Measurements from ENCODE around the gene PDCD1LG2. TPM values are rescaled to one million over a fixed set of nuclear protein-coding genes. Genes with fewer than 3 reads are reported as not detected.

The PDCD1LG2 gene
- total RNA-seq, 1 experiment from 2014 or later: not detected

GRCh38 chr9:5569891-5570290 lies 59.6 kb downstream of the PDCD1LG2 start:
- no peak overlapping the region for H3K23ac ChIP-seq (ENCODE audit: insufficient read length, low read depth, low read length)
- H3K4me1 Mint-ChIP-seq: peaks cover 4 to 7% of the 10 kb centered on the region in 2 experiments; a peak in 3 of 4 replicates

More at GRCh38 chr9:5569891-5570290, 59.6 kb downstream of the PDCD1LG2 start:
- no CpG with 5 or more reads among the region's 1 CpG for WGBS (ENCODE audit: extremely low coverage, insufficient read length, low lambda C conversion rate)
- H3K14ac ChIP-seq (ENCODE audit: insufficient read depth, low read length): no peak overlapping the region
- no peak overlapping the region for H3K18ac ChIP-seq (ENCODE audit: insufficient read length, low read depth, low read length)
- H2AFZ ChIP-seq (ENCODE audit: low read length): no peak overlapping the region
- no peaks in the 10 kb centered on the region for H3K9me3 ChIP-seq (ENCODE audit: control insufficient read depth, low read depth, low read length)
- Mint-ChIP-seq H3K9me3 (0 out of 5 replicates have a peak, but pooled peaks cover 0 to 2% of the 10 kb centered on the region in 2 experiments), H3K36me3 (ENCODE audit: insufficient read depth in 1 of 3, low read depth in 3 of 3) (no peaks in the 10 kb centered on the region), H3K27me3 (ENCODE audit: low read depth) (peaks cover 2% of the 10 kb centered on the region), H3K27ac (no peak overlapping the region; a peak in 2 of 7 replicates), H3K4me3 (no peak overlapping the region)
- no peak overlapping the region for H4K5ac ChIP-seq (ENCODE audit: insufficient read length, low read depth, low read length)
- no peak for TF ChIP-seq CTCF (conservative IDR thresholded peaks at IDR 0.05)
- no peaks in the 10 kb centered on the region for H3K23me2 ChIP-seq (ENCODE audit: insufficient read length, low read depth, low read length, poor library complexity, severe bottlenecking)
- H4K20me1 ChIP-seq (ENCODE audit: control insufficient read depth, insufficient read depth, insufficient read length): no peaks in the 10 kb centered on the region
- no peak overlapping the region for H2BK120ac ChIP-seq (ENCODE audit: low read depth, low read length, poor library complexity, severe bottlenecking)
- no peaks in the 10 kb centered on the region for H3K79me1 ChIP-seq (ENCODE audit: insufficient read depth, low read depth, low read length, poor library complexity, severe bottlenecking)
- no peak overlapping the region for H3K9ac ChIP-seq (ENCODE audit: extremely low read depth, insufficient read length, low read length)
- no peak overlapping the region for H2BK5ac ChIP-seq (ENCODE audit: insufficient read length, low read length)
- no peak overlapping the region for H2BK20ac ChIP-seq (ENCODE audit: low read depth, low read length, poor library complexity, severe bottlenecking)
- H3K4me1 ChIP-seq (ENCODE audit: insufficient read depth, low read length): no peaks in the 10 kb centered on the region
- no peak overlapping the region for H3K56ac ChIP-seq (ENCODE audit: insufficient read length, low read depth, low read length)
- no peak overlapping the region for H3T11ph ChIP-seq (ENCODE audit: low read length)
- no peak overlapping the region for H2AK5ac ChIP-seq (ENCODE audit: insufficient read length, low read length)
- H3K4me2 ChIP-seq (ENCODE audit: insufficient read depth, insufficient read length, low read length): no peak overlapping the region
- DNase-seq: no peak
- H3K27ac ChIP-seq (ENCODE audit: insufficient read length, low read depth, low read length): no peak overlapping the region
- no peaks in the 10 kb centered on the region for H3K27me3 ChIP-seq (ENCODE audit: insufficient read depth, low read length)
- H3K4ac ChIP-seq (ENCODE audit: low read depth, low read length): no peak overlapping the region
- H2BK15ac ChIP-seq (ENCODE audit: low read depth, low read length): no peak overlapping the region
- no peak overlapping the region for H4K8ac ChIP-seq (replicated peaks; ENCODE audit: insufficient read length, low read depth, low read length)
- no peaks in the 10 kb centered on the region for H3K79me2 ChIP-seq (ENCODE audit: insufficient read depth, low read length)
- no peak overlapping the region for H2BK12ac ChIP-seq (ENCODE audit: insufficient read length, low read depth, low read length)
- H4K91ac ChIP-seq (ENCODE audit: insufficient read length, low read depth, low read length): no peak overlapping the region
